CD14-positive monocyte (primary cell): ENCODE results near the gene B3GNT9. TPM values are rescaled to one million over a fixed set of nuclear protein-coding genes. Genes with fewer than 3 reads are reported as not detected.

Source experiments
- DNase-seq, 3 donors: peaks; one replicate each; pipeline ENCODE4 v3.0.0-alpha.2; 2011 to 2022
- H2AFZ ChIP-seq: 2 replicates; pipeline ENCODE4 v1.6.0; 2012; ENCODE audit warnings: mild to moderate bottlenecking, low read depth, low read length, inconsistent platforms; ENCODE audit not compliant: insufficient read depth, poor library complexity, severe bottlenecking
- H3K27ac ChIP-seq, 2 donors: 1 replicate in 1 of 2; 2 replicates in 1 of 2; pipeline ENCODE4 v1.5.1; 2012 to 2013; ENCODE audit warnings: low read length in 2 of 2, control low read depth in 1 of 2, inconsistent platforms in 1 of 2, low read depth in 1 of 2, mild to moderate bottlenecking in 1 of 2
- H3K27me3 ChIP-seq, 2 donors: one replicate each; pipeline versions ENCODE4 v1.6.0 to v1.6.1; 2011 to 2013; ENCODE audit warnings: low read length in 2 of 2; ENCODE audit not compliant: control insufficient read depth in 2 of 2, insufficient read depth in 2 of 2
- H3K36me3 ChIP-seq, 2 donors: replicated peaks in 1 of 2; 1 replicate in 1 of 2; 2 replicates in 1 of 2; pipeline versions ENCODE4 v1.5.1 to v1.6.1; 2012 to 2013; ENCODE audit warnings: low read length in 2 of 2, control low read depth in 1 of 2, inconsistent platforms in 1 of 2, mild to moderate bottlenecking in 1 of 2; ENCODE audit not compliant: insufficient read depth in 2 of 2, control insufficient read depth in 1 of 2
- H3K4me1 ChIP-seq, 2 donors: 1 replicate in 1 of 2; 2 replicates in 1 of 2; pipeline versions ENCODE4 v1.5.1 to v1.6.1; 2012 to 2013; ENCODE audit warnings: low read length in 2 of 2, control low read depth in 1 of 2, inconsistent platforms in 1 of 2, mild to moderate bottlenecking in 1 of 2, moderate library complexity in 1 of 2; ENCODE audit not compliant: insufficient read depth in 2 of 2, control insufficient read depth in 1 of 2
- H3K4me2 ChIP-seq: replicated peaks from 2 replicates; pipeline ENCODE3; 2012; ENCODE audit warnings: low read length, moderate library complexity, mild to moderate bottlenecking; ENCODE audit not compliant: poor library complexity, severe bottlenecking; ENCODE audit errors: extremely low read depth
- H3K4me3 ChIP-seq, 3 experiments: fragments of 200-600 bp in 1 of 3; sonication (generic) in 1 of 3; replicated peaks in 1 of 3; 1 replicate in 2 of 3; 2 replicates in 1 of 3; pipeline ENCODE4 v1.5.1; 2011 to 2013; ENCODE audit warnings: low read length in 3 of 3, mild to moderate bottlenecking in 3 of 3, control low read depth in 2 of 3, low read depth in 2 of 3, inconsistent platforms in 1 of 3, moderate library complexity in 1 of 3
- H3K79me2 ChIP-seq: 2 replicates; pipeline ENCODE4 v1.6.0; 2012; ENCODE audit warnings: mild to moderate bottlenecking, control low read depth, inconsistent platforms, low read length, moderate library complexity; ENCODE audit not compliant: insufficient read depth
- H3K9ac ChIP-seq: 2 replicates; pipeline ENCODE4 v1.6.0; 2017; ENCODE audit warnings: low read length, mild to moderate bottlenecking; ENCODE audit not compliant: insufficient read depth, poor library complexity, severe bottlenecking
- H3K9me3 ChIP-seq, 2 donors: replicated peaks in 1 of 2; 1 replicate in 1 of 2; 2 replicates in 1 of 2; pipeline versions ENCODE4 v1.5.1 to v1.6.1; 2012 to 2013; ENCODE audit warnings: low read length in 2 of 2, control low read depth in 1 of 2; ENCODE audit not compliant: control insufficient read depth in 1 of 2, insufficient read depth in 1 of 2
- H4K20me1 ChIP-seq: 2 replicates; pipeline ENCODE4 v1.6.0; 2012; ENCODE audit warnings: mild to moderate bottlenecking, low read length, control low read depth, moderate library complexity; ENCODE audit not compliant: insufficient read depth
- H3K27ac Mint-ChIP-seq, 7 donors: one replicate each; pipeline ENCODE4 v1.8.0; 2020; ENCODE audit warnings: mild to moderate bottlenecking in 7 of 7, mixed read lengths in 7 of 7, moderate library complexity in 6 of 7, inconsistent platforms in 2 of 7
- H3K27me3 Mint-ChIP-seq, 3 donors: one replicate each; pipeline ENCODE4 v1.8.0; 2021 to 2022; ENCODE audit warnings: low read depth in 3 of 3, mild to moderate bottlenecking in 3 of 3, mixed read lengths in 3 of 3, moderate library complexity in 3 of 3, inconsistent platforms in 1 of 3
- H3K36me3 Mint-ChIP-seq, 2 donors: one replicate each; pipeline ENCODE4 v1.8.0; 2020; ENCODE audit warnings: mixed read lengths in 2 of 2, inconsistent platforms in 1 of 2, mild to moderate bottlenecking in 1 of 2
- H3K4me1 Mint-ChIP-seq: one replicate; pipeline ENCODE4 v1.8.0; 2020; ENCODE audit warnings: mild to moderate bottlenecking, mixed read lengths
- H3K4me3 Mint-ChIP-seq, 2 donors: one replicate each; pipeline ENCODE4 v1.8.0; 2020; ENCODE audit warnings: mild to moderate bottlenecking in 2 of 2, mixed read lengths in 2 of 2, moderate library complexity in 1 of 2
- H3K9me3 Mint-ChIP-seq, 7 donors: one replicate each; pipeline ENCODE4 v1.8.0; 2020 to 2022; ENCODE audit warnings: mixed read lengths in 7 of 7, mild to moderate bottlenecking in 6 of 7, moderate library complexity in 6 of 7, inconsistent platforms in 2 of 7
- CTCF ChIP-seq: fragments of 200-600 bp; IDR thresholded peaks from one replicate; pipeline ENCODE4 v1.8.0; 2022; ENCODE audit warnings: antibody characterized with exemption, mild to moderate bottlenecking
- WGBS: methylation state at CpG from one replicate; pipeline ENCODE4 v1.1.5; 2013; ENCODE audit warnings: missing lambda C conversion rate; ENCODE audit not compliant: insufficient coverage; 5-methylcytosine and 5-hydroxymethylcytosine counted together
- intact Hi-C, 2 donors: fragments of 100-400 bp; cut with micrococcal nuclease; formaldehyde crosslinking; loops; one replicate each; pipeline versions ENCODE4 v1.15.0 to v1.15.1; 2023
- polyA plus RNA-seq, 3 donors: library from polyadenylated mRNA; depleted of rRNA in 1 of 3; unstranded in 2 of 3; stranded (reverse) in 1 of 3; fragments of 300-500 nt in 2 of 3; fragments of >200 nt in 1 of 3; fragmentation: Illumina TruSeq in 2 of 3; gene quantifications; 1 replicate in 2 of 3; 2 replicates in 1 of 3; pipeline ENCODE4 v1.2.3, GENCODE V29; 2012 to 2021

Gene B3GNT9
- polyA plus RNA-seq, 3 donors, result 0.10 to 0.67 (median 0.20) TPM

GRCh38 chr16:67191411-67191994 lies 40.7 kb upstream of the B3GNT9 start:
- Histone ChIP-seq H3K79me2 (peaks cover 30% of the 10 kb centered on the region), H3K4me1 (peaks cover 18 to 20% of the 10 kb centered on the region in 2 donors), H3K27ac (no peak overlapping the region), H3K36me3 (peaks cover 23 to 27% of the 10 kb centered on the region in 2 donors), H3K9ac (no peak overlapping the region), H4K20me1 (peaks cover 44% of the 10 kb centered on the region), H3K9me3 (no peaks in the 10 kb centered on the region), H3K4me2 (peak overlapping the region; percentile 17), H3K4me3 (peak overlapping the region in 1 of 3 experiments; percentile 95), H2AFZ (peak overlapping the region; percentile 88), H3K27me3 (no peaks in the 10 kb centered on the region)
- intact Hi-C loops, result loop anchor here (5.0 kb wide), 1 partner anchor 36 kb away; the partner anchor contains the start of gene TMEM208 (in 2 of the 2)
- 35% methylated on average over 5 of the region's 9 CpGs for WGBS
- Mint-ChIP-seq H3K4me3 (peak overlapping the region; percentile 6 to 88), H3K27ac (peak overlapping the region in 3 of 7 donors; percentile 45 to 88 (median 80)), H3K27me3 (peaks cover 3 to 6% (median 3%) of the 10 kb centered on the region in 3 donors), H3K36me3 (peaks cover 26 to 33% of the 10 kb centered on the region in 2 donors), H3K4me1 (peaks cover 27% of the 10 kb centered on the region), H3K9me3 (peaks cover 0 to 2% (median 0%) of the 10 kb centered on the region in 7 donors)
- no peak for TF ChIP-seq CTCF
- DNase-seq, result no peak

GRCh38 chr16:67190448-67191399 lies 39.9 kb upstream of the B3GNT9 start:
- H3K27me3 Mint-ChIP-seq, result peaks cover 3 to 12% (median 8%) of the 10 kb centered on the region in 3 donors
- Histone ChIP-seq H3K79me2 (peaks cover 30% of the 10 kb centered on the region), H2AFZ (no peak overlapping the region), H3K36me3 (peaks cover 15 to 19% of the 10 kb centered on the region in 2 donors), H3K27ac (no peak overlapping the region), H4K20me1 (peaks cover 36% of the 10 kb centered on the region), H3K4me1 (peaks cover 21 to 22% of the 10 kb centered on the region in 2 donors), H3K27me3 (no peaks in the 10 kb centered on the region), H3K4me2 (no peak overlapping the region), H3K9me3 (no peaks in the 10 kb centered on the region), H3K9ac (no peak overlapping the region), H3K4me3 (no peak overlapping the region)
- no peak for TF ChIP-seq CTCF
- peak overlapping the region in 2 of 7 donors; percentile 9 to 86 for H3K27ac Mint-ChIP-seq
- peaks cover 25% of the 10 kb centered on the region for H3K4me1 Mint-ChIP-seq
- peaks cover 0 to 2% (median 0%) of the 10 kb centered on the region in 7 donors for H3K9me3 Mint-ChIP-seq
- H3K36me3 Mint-ChIP-seq, result peaks cover 18 to 25% of the 10 kb centered on the region in 2 donors
- WGBS, result 95% methylated on average over 6 of the region's 13 CpGs
- no peak for DNase-seq
- intact Hi-C loops, result loop anchor here (5.0 kb wide), 1 partner anchor 37 kb away; the partner anchor contains the start of gene TMEM208 (in 2 of the 2)
- H3K4me3 Mint-ChIP-seq, result no peak overlapping the region
